Measurements from ENCODE around the gene SFXN5.

- TF ChIP-seq CTCF (IDR thresholded peaks at IDR 0.05; ENCODE audit: poor library complexity, severe bottlenecking): no peak
- no peak for TF ChIP-seq RAD21 (conservative IDR thresholded peaks at IDR 0.05)
- TF ChIP-seq EZH2 (IDR thresholded peaks at IDR 0.05; ENCODE audit: borderline replicate concordance, insufficient read depth, low read length, poor library complexity, severe bottlenecking): no peak
- TF ChIP-seq EP300 (conservative IDR thresholded peaks at IDR 0.05; ENCODE audit: poor library complexity, severe bottlenecking): no peak
- no peak for TF ChIP-seq SMC3 (conservative IDR thresholded peaks at IDR 0.05; ENCODE audit: poor library complexity)
- no peak for TF ChIP-seq POLR2AphosphoS5 (IDR thresholded peaks at IDR 0.05)
These were observed 12.4 kb downstream of the SFXN5 start for GRCh38 chr2:73059106-73059505.

Data from neural cell (in vitro differentiated cells).